Activated CD8-positive, alpha-beta T cell treated with anti-CD3 and anti-CD28 coated beads for 36 hours (primary cell): Measurements from ENCODE around the gene CASP7. TPM values are rescaled to one million over a fixed set of nuclear protein-coding genes. Genes with fewer than 3 reads are reported as not detected.

Source experiments
- ATAC-seq: fragments of 200-7000 bp; cut with Tn5 transposase; one replicate; pipeline ENCODE4 v1.10.0; 2021; ENCODE audit warnings: mild to moderate bottlenecking, moderate library complexity
- CTCF ChIA-PET: fragments of 350-600 bp; sonication (Branson Sonifier 250); formaldehyde crosslinking; loops from one replicate; lab custom pipeline; 2021; ENCODE audit warnings: antibody characterized with exemption; lab: Charles Lee
- POLR2A ChIA-PET: fragments of 350-600 bp; sonication (Branson Sonifier 250); formaldehyde crosslinking; loops from one replicate; lab custom pipeline; 2021; ENCODE audit warnings: antibody characterized with exemption; lab: Charles Lee
- DNase-seq: peaks from one replicate; pipeline ENCODE4 v3.0.0-alpha.2; 2020
- H3K27ac Mint-ChIP-seq: one replicate; pipeline ENCODE4 v1.8.0; 2021; ENCODE audit warnings: mild to moderate bottlenecking, mixed read lengths
- H3K27me3 Mint-ChIP-seq: one replicate; pipeline ENCODE4 v1.8.0; 2021; ENCODE audit warnings: mixed read lengths
- H3K36me3 Mint-ChIP-seq: one replicate; pipeline ENCODE4 v1.8.0; 2021; ENCODE audit warnings: low read depth, mixed read lengths
- H3K4me1 Mint-ChIP-seq: one replicate; pipeline ENCODE4 v1.8.0; 2021; ENCODE audit warnings: low read depth, mixed read lengths
- H3K4me3 Mint-ChIP-seq: one replicate; pipeline ENCODE4 v1.8.0; 2021; ENCODE audit warnings: mild to moderate bottlenecking, moderate library complexity, mixed read lengths
- H3K9me3 Mint-ChIP-seq: one replicate; pipeline ENCODE4 v1.8.0; 2021; ENCODE audit warnings: mixed read lengths
- CTCF ChIP-seq: fragments of 200-600 bp; IDR thresholded peaks from one replicate; pipeline ENCODE4 v1.8.0; 2022; ENCODE audit warnings: antibody characterized with exemption, mild to moderate bottlenecking
- intact Hi-C: fragments of 100-400 bp; cut with micrococcal nuclease; formaldehyde crosslinking; loops from one replicate; pipeline ENCODE4 v1.10.0; 2022
- total RNA-seq, 2 experiments: library from RNA; stranded (reverse); gene quantifications; one replicate each; pipeline ENCODE4 v1.2.3, GENCODE V29; 2021

The CASP7 gene
- total RNA-seq, 2 experiments from 2014 or later: 23.7 to 24.2 TPM

- ATAC-seq (no peak), DNase-seq (no peak)
- Mint-ChIP-seq H3K27ac (no peak overlapping the region), H3K36me3 (peaks cover 3% of the 10 kb centered on the region), H3K9me3 (no peaks in the 10 kb centered on the region), H3K4me1 (no peaks in the 10 kb centered on the region), H3K4me3 (no peak overlapping the region), H3K27me3 (no peaks in the 10 kb centered on the region)
- TF ChIP-seq CTCF: no peak
- intact Hi-C loops: no loop called here
- CTCF ChIA-PET: interaction anchor here (0.8 to 1.6 kb wide), 2 partner anchors 13 to 15 kb away, joined by 4 to 5 read pairs; partner anchors contain the start of gene PLEKHS1
- POLR2A ChIA-PET: no interaction called here
These were observed 56.9 kb downstream of the CASP7 start for GRCh38 chr10:113736576-113736975.

GRCh38 chr10:113739031-113739430 is 59.3 kb downstream of the CASP7 start:
- no peak overlapping the region for H3K4me3 Mint-ChIP-seq
- DNase-seq (no peak), ATAC-seq (no peak)
- intact Hi-C loops: no loop called here
- H3K9me3 Mint-ChIP-seq: no peaks in the 10 kb centered on the region
- TF ChIP-seq CTCF: no peak
- no peaks in the 10 kb centered on the region for H3K36me3 Mint-ChIP-seq
- H3K27ac Mint-ChIP-seq: no peak overlapping the region
- no peaks in the 10 kb centered on the region for H3K4me1 Mint-ChIP-seq
- ChIA-PET POLR2A (no interaction called here), CTCF (interaction anchor here (1.4 kb wide), 1 partner anchor 9 kb away, joined by 3 read pairs; no protein-coding TSS in a partner anchor)
- H3K27me3 Mint-ChIP-seq: peaks cover 3% of the 10 kb centered on the region

DNA sequence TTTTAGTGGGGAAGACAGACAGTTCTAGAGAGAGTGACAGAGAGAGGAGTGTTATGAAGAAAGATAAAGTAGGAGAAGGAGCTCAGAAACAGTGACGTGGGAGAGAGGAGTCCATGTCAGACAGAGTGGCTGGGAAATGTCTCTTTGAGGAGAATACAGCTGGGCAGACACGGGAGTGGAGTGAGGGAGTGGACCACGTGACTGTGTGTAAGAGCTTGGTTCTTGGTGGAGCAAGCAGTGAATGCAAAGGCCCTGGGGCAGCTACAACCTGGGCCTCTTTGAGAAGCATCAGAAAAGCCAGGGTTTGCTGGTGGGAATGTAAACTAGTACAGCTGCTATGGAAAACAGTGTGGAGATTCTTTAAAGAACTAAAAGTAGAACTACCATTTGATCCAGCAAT is 59.9 kb downstream of the CASP7 start:
- no peak overlapping the region for H3K27ac Mint-ChIP-seq
- H3K9me3 Mint-ChIP-seq: no peaks in the 10 kb centered on the region
- intact Hi-C loops: no loop called here
- H3K4me1 Mint-ChIP-seq: no peaks in the 10 kb centered on the region
- TF ChIP-seq CTCF: no peak
- peaks cover 9% of the 10 kb centered on the region for H3K27me3 Mint-ChIP-seq
- ChIA-PET POLR2A (no interaction called here), CTCF (interaction anchor here (1.4 kb wide), 1 partner anchor 10 kb away, joined by 3 read pairs; no protein-coding TSS in a partner anchor)
- H3K36me3 Mint-ChIP-seq: no peaks in the 10 kb centered on the region
- ATAC-seq (no peak), DNase-seq (no peak)
- H3K4me3 Mint-ChIP-seq: no peak overlapping the region

DNA sequence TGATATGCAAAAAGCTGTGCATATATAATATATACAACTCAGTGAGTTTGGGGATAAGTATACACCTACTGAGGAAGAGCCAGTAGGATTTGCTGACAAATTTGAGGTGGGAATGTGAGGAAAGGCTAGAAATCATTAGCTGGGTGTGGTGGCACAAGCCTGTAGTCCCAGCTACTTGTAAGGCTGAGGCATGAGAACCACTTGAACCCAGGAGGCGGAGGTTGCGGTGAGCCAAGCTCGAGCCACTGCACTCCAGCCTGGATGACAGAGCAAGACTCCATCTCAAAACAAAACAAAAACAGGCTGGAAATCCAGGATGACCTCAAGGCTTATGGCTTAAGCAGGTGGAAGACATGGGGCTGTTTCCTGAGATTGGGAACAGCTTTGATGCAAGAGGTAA is 61.1 kb downstream of the CASP7 start:
- POLR2A ChIA-PET: no interaction called here
- DNase-seq (no peak), ATAC-seq (no peak)
- Mint-ChIP-seq H3K36me3 (no peaks in the 10 kb centered on the region), H3K27me3 (peaks cover 11% of the 10 kb centered on the region), H3K4me1 (no peaks in the 10 kb centered on the region), H3K4me3 (no peak overlapping the region), H3K27ac (no peak overlapping the region), H3K9me3 (no peaks in the 10 kb centered on the region)
- intact Hi-C loops: no loop called here
- TF ChIP-seq CTCF: no peak
- CTCF ChIA-PET: interaction anchor here (1.5 kb wide), 1 partner anchor 12 kb away, joined by 4 read pairs; no protein-coding TSS in a partner anchor

GRCh38 chr10:113742466-113742865 is 62.8 kb downstream of the CASP7 start:
- Mint-ChIP-seq H3K27ac (no peak overlapping the region), H3K36me3 (no peaks in the 10 kb centered on the region), H3K9me3 (no peaks in the 10 kb centered on the region), H3K4me1 (no peaks in the 10 kb centered on the region), H3K4me3 (no peak overlapping the region), H3K27me3 (peaks cover 13% of the 10 kb centered on the region)
- POLR2A ChIA-PET: no interaction called here
- CTCF ChIA-PET: no interaction called here
- intact Hi-C loops: no loop called here
- DNase-seq (no peak), ATAC-seq (no peak)
- no peak for TF ChIP-seq CTCF
